ENCODE data around the gene IPO4. TPM values are rescaled to one million over a fixed set of nuclear protein-coding genes. Genes with fewer than 3 reads are reported as not detected.
A peak's percentile ranks its signal among the peaks of the same experiment; 100 is the strongest.

The IPO4 gene
- total and polyA plus RNA-seq, 10 of the 15 experiments (the other 5 are each of a cell fraction or from before 2014, with no cell fraction given) = 7.8 to 139 (median 37.6) TPM

GRCh38 chr14:24145219-24145618 is 43.4 kb downstream of the IPO4 start:
- peaks cover 14% of the 10 kb centered on the region for H3K4me1 ChIP-seq (ENCODE audit: control insufficient read depth, insufficient read depth, low read length)
- H3K36me3 ChIP-seq (ENCODE audit: control insufficient read depth in 2 of 2, insufficient read depth in 2 of 2, low read length in 1 of 2) = peaks cover 7 to 35% of the 10 kb centered on the region in 2 experiments
- FAIRE-seq (no peak), ATAC-seq (no peak), DNase-seq (ENCODE audit: low read depth, low spot score) (no peak)
- BruUV-seq (replicated peaks) = no TSS peak
- peak overlapping the region; percentile 94 for H3K27ac ChIP-seq (ENCODE audit: control insufficient read depth, insufficient read depth)
- H2AFZ ChIP-seq (ENCODE audit: control insufficient read depth, low read depth, low read length) = no peak overlapping the region
- 68% methylated on average over 2 of the region's 2 CpGs for WGBS (ENCODE audit: insufficient coverage, insufficient replicate concordance, low lambda C conversion rate, missing lambda C conversion rate)
- CTCF ChIA-PET = interaction anchor here (1.1 to 8.2 kb wide), 11 partner anchors 16 to 287 kb away, joined by 3 to 63 read pairs (median 6); partner anchors contain the start of genes CHMP4A, CIDEB, DCAF11 and IRF9
- H3K4me2 ChIP-seq (ENCODE audit: control insufficient read depth, insufficient read depth) = peak overlapping the region; percentile 88
- no peak for TF ChIP-seq SKIL (IDR thresholded peaks at IDR 0.05; ENCODE audit: low read depth, poor library complexity, severe bottlenecking)
- TF ChIP-seq PBX3 (IDR thresholded peaks at IDR 0.05; ENCODE audit: insufficient replicate concordance, low read depth, low read length) = no peak
- no peak for TF ChIP-seq WRNIP1 (IDR thresholded peaks at IDR 0.05; ENCODE audit: borderline replicate concordance, low read depth, low read length)
- TF ChIP-seq PML (IDR thresholded peaks at IDR 0.05; ENCODE audit: low read length) = no peak
- TF ChIP-seq ZSCAN29 (IDR thresholded peaks at IDR 0.05) = no peak
- no peak for TF ChIP-seq ZNF274 (IDR thresholded peaks at IDR 0.05; ENCODE audit: insufficient read depth, insufficient read length)
- no peak for TF ChIP-seq KDM1A (IDR thresholded peaks at IDR 0.05; ENCODE audit: borderline replicate concordance)
- no peak for TF ChIP-seq CREB1 (IDR thresholded peaks at IDR 0.05; ENCODE audit: low read depth)
- peak overlapping the region; percentile 88 for H3K9ac ChIP-seq (ENCODE audit: control insufficient read depth, insufficient read depth, low read length)
- no peaks in the 10 kb centered on the region for H3K27me3 ChIP-seq (replicated peaks in 1 of 2; ENCODE audit: control insufficient read depth in 2 of 2, insufficient read depth in 2 of 2, low read length in 1 of 2)
- no peaks in the 10 kb centered on the region for H3K9me3 ChIP-seq (replicated peaks; ENCODE audit: control insufficient read depth, insufficient read depth, low read length)
- peak overlapping the region; percentile 82 for H3K4me3 ChIP-seq
- RAD21 ChIA-PET (ENCODE audit: unreplicated experiment) = interaction anchor here (0.9 to 3.9 kb wide), 6 partner anchors 8 to 83 kb away, joined by 3 to 37 read pairs (median 28); partner anchors contain the start of genes DCAF11, IRF9, NRL and PCK2
- no peaks in the 10 kb centered on the region for H4K20me1 ChIP-seq (ENCODE audit: control insufficient read depth, insufficient read depth)
- intact Hi-C loops (cut with micrococcal nuclease; ENCODE audit: unreplicated experiment) = loop anchor here (5.0 kb wide), 1 partner anchor 152 kb away; the partner anchor contains the start of genes DHRS1 and NOP9
- in situ Hi-C loops (cut with MboI) = no loop called here
- SMC1A ChIA-PET (ENCODE audit: uncharacterized antibody, unreplicated experiment) = interaction anchor here (0.9 to 4.8 kb wide), 9 partner anchors 9 to 97 kb away, joined by 3 to 54 read pairs (median 18); partner anchors contain the start of genes DCAF11, IRF9, NRL and PCK2
- POLR2A ChIA-PET = interaction anchor here (0.5 to 5.8 kb wide), 12 partner anchors 9 to 176 kb away, joined by 3 to 99 read pairs (median 18); partner anchors contain the start of genes CHMP4A, DCAF11, IPO4 and IRF9
- H3K79me2 ChIP-seq (ENCODE audit: control insufficient read depth, insufficient read depth, low read length) = peaks cover 70% of the 10 kb centered on the region

Data from GM12878 (cell line).